ENCODE results near the gene FAAP20.

DNA sequence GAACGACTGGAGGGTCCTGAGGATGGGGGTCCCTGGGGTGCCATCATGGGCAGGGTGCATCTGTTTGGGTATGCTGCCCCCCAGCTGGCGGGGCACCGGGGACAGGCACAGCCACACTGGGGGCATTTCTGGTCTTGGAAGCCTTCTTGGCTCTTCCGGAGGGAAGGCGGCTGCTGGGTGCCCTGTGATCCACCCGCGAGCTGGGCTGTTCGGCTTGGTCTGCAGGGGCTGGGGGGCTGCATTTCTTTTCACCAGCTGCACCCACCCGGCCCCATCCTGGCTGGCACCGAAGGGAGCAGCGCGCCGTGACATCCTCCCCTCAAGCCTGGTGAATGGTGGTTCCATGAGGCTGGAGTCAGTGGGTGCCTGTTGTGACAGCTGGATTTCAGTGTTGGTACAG lies 12.2 kb downstream of the FAAP20 start:
- no peak for TF ChIP-seq TAF1 (IDR thresholded peaks at IDR 0.05; ENCODE audit: low read depth, low read length)
- TF ChIP-seq SPI1 (IDR thresholded peaks at IDR 0.05; ENCODE audit: low read depth, low read length): no peak

Measured in GM12891 (cell line).